Stomach (tissue), 9 donors: Measurements from ENCODE around the gene PWWP2B. TPM values are rescaled to one million over a fixed set of nuclear protein-coding genes. Genes with fewer than 3 reads are reported as not detected.

Source experiments
- DNase-seq, 2 donors: peaks; one replicate each; pipeline versions ENCODE4 v3.0.0 to v3.0.0-alpha.2; 2013 to 2019
- H3K27ac ChIP-seq, 5 donors: fragments of 200-600 bp in 4 of 5; sonication (generic) in 4 of 5; one replicate each; pipeline ENCODE4 v1.5.1; 2013 to 2019; ENCODE audit warnings: mild to moderate bottlenecking in 1 of 5, moderate library complexity in 1 of 5
- H3K27me3 ChIP-seq, 3 donors: fragments of 200-600 bp; sonication (generic); one replicate each; pipeline ENCODE4 v1.5.1; 2017 to 2019; ENCODE audit warnings: mixed run types in 1 of 3
- H3K36me3 ChIP-seq, 4 donors: fragments of 200-600 bp; sonication (generic); 1 replicate in 3 of 4; 2 replicates in 1 of 4; pipeline ENCODE4 v1.5.1; 2016 to 2019
- H3K4me1 ChIP-seq, 4 donors: fragments of 200-600 bp; sonication (generic); one replicate each; pipeline ENCODE4 v1.5.1; 2016 to 2019
- H3K4me3 ChIP-seq, 4 donors: fragments of 200-600 bp; sonication (generic) in 3 of 4; one replicate each; pipeline ENCODE4 v1.5.1; 2016 to 2019; ENCODE audit warnings: mild to moderate bottlenecking in 1 of 4
- H3K9me3 ChIP-seq, 4 donors: fragments of 200-600 bp; sonication (generic); one replicate each; pipeline ENCODE4 v1.5.1; 2016 to 2019
- CTCF ChIP-seq, 7 experiments: fragments of 450-650 bp in 4 of 7; fragments of 200-600 bp in 3 of 7; sonication (generic) in 3 of 7; IDR thresholded peaks; one replicate each; pipeline ENCODE4 v1.5.1; 2016 to 2019; ENCODE audit warnings: antibody characterized with exemption in 7 of 7, control low read depth in 2 of 7, mild to moderate bottlenecking in 1 of 7
- EP300 ChIP-seq: sonication (generic); formaldehyde crosslinking; IDR thresholded peaks from one replicate; pipeline ENCODE4 v1.6.1; 2017; ENCODE audit warnings: antibody characterized with exemption
- POLR2A ChIP-seq, 4 donors: fragments of 450-650 bp; IDR thresholded peaks; one replicate each; pipeline ENCODE4 v1.6.1; 2016; ENCODE audit warnings: antibody characterized with exemption in 4 of 4, control low read depth in 2 of 4, mild to moderate bottlenecking in 1 of 4, moderate library complexity in 1 of 4
- POLR2AphosphoS5 ChIP-seq, 3 donors: sonication (generic); formaldehyde crosslinking; IDR thresholded peaks; one replicate each; pipeline ENCODE4 v1.6.1; 2016; ENCODE audit warnings: antibody characterized with exemption in 3 of 3
- WGBS, 5 donors: extraction: QIAGEN DNeasy Blood & Tissue Kit in 3 of 5; methylation state at CpG; one replicate each; pipeline versions ENCODE4 v1.1.5 to v1.1.7; 2013 to 2018; 5-methylcytosine and 5-hydroxymethylcytosine counted together
- intact Hi-C: fragments of 100-400 bp; cut with DNase I; formaldehyde crosslinking; loops from one replicate; pipeline ENCODE4 v1.15.1; 2023; ENCODE audit warnings: low total_unique reads
- polyA plus RNA-seq, 3 donors: library from polyadenylated mRNA; stranded (reverse); fragments of 200-250 nt; gene quantifications; one replicate each; pipeline ENCODE4 v1.2.3, GENCODE V29; 2013
- total RNA-seq, 5 donors: library from RNA; depleted of rRNA; stranded (reverse); fragments of >200 nt; gene quantifications; one replicate each; pipeline versions ENCODE4 v1.1.0 to v1.2.3, GENCODE V29; 2014 to 2016
- donor health status: healthy with polysubstance abuse.
- donor health status: Bipolar disorder and iron deficiency.
- donor health status: healthy.

PWWP2B gene
- total and polyA plus RNA-seq, 8 donors: 8.5 to 167 (median 22.8) TPM

- peak in 3 of 7 experiments; percentile 24 to 61 (median 36) for TF ChIP-seq CTCF (IDR thresholded peaks at IDR 0.05)
- no peak for TF ChIP-seq EP300
- intact Hi-C loops: no loop called here
- 0 to 2% (median 0%) methylated on average over 2 to 78 of the region's 80 CpGs for WGBS, 5 donors
- Histone ChIP-seq H3K27me3 (no peaks in the 10 kb centered on the region), H3K36me3 (no peaks in the 10 kb centered on the region), H3K4me1 (peaks cover 53 to 59% (median 56%) of the 10 kb centered on the region in 4 donors), H3K27ac (peak overlapping the region; percentile 94 to 99 (median 98)), H3K4me3 (peak overlapping the region; percentile 70 to 97 (median 82)), H3K9me3 (no peaks in the 10 kb centered on the region)
- DNase-seq: peak; percentile 75 to 91
These were observed 435 bp upstream of the PWWP2B start for GRCh38 chr10:132396494-132397035.

- Histone ChIP-seq H3K27ac (peak overlapping the region; percentile 96 to 99 (median 98)), H3K36me3 (no peaks in the 10 kb centered on the region), H3K4me1 (peaks cover 66 to 72% (median 69%) of the 10 kb centered on the region in 4 donors), H3K27me3 (no peaks in the 10 kb centered on the region), H3K4me3 (peak overlapping the region; percentile 70 to 97 (median 82)), H3K9me3 (no peaks in the 10 kb centered on the region)
- TF ChIP-seq POLR2A (IDR thresholded peaks at IDR 0.05): no peak
- TF ChIP-seq CTCF (IDR thresholded peaks at IDR 0.05): no peak
- TF ChIP-seq EP300: no peak
- peak in 1 of 3 donors; percentile 44 for TF ChIP-seq POLR2AphosphoS5 (IDR thresholded peaks at IDR 0.05)
- DNase-seq: peak; percentile 68 to 77
- WGBS, 5 donors: 8 to 20% (median 17%) methylated on average over 31 to 40 of the region's 40 CpGs
- intact Hi-C loops: no loop called here
These were observed 918 bp downstream of the PWWP2B start for GRCh38 chr10:132397671-132398565.

GRCh38 chr10:132398566-132398991 lies 1.6 kb downstream of the PWWP2B start:
- H3K27ac ChIP-seq: peak overlapping the region; percentile 96 to 99 (median 98)
- intact Hi-C loops: no loop called here
- 30 to 81% (median 56%) methylated on average over 10 to 13 of the region's 13 CpGs for WGBS, 5 donors
- no peaks in the 10 kb centered on the region for H3K36me3 ChIP-seq
- H3K4me3 ChIP-seq: peak overlapping the region; percentile 70 to 97 (median 82)
- no peaks in the 10 kb centered on the region for H3K9me3 ChIP-seq
- peak in 1 of 2 donors; percentile 57 for DNase-seq
- peaks cover 71 to 77% (median 75%) of the 10 kb centered on the region in 4 donors for H3K4me1 ChIP-seq
- TF ChIP-seq CTCF (IDR thresholded peaks at IDR 0.05): no peak
- no peak for TF ChIP-seq EP300
- no peak for TF ChIP-seq POLR2A (IDR thresholded peaks at IDR 0.05)
- no peak for TF ChIP-seq POLR2AphosphoS5 (IDR thresholded peaks at IDR 0.05)
- H3K27me3 ChIP-seq: no peaks in the 10 kb centered on the region

GRCh38 chr10:132399117-132400035 lies 2.4 kb downstream of the PWWP2B start:
- Histone ChIP-seq H3K36me3 (peaks cover 0 to 4% (median under 1%) of the 10 kb centered on the region in 4 donors), H3K4me3 (peak overlapping the region in 3 of 4 donors; percentile 70 to 97 (median 73)), H3K27me3 (no peaks in the 10 kb centered on the region), H3K9me3 (no peaks in the 10 kb centered on the region), H3K27ac (peak overlapping the region; percentile 96 to 99 (median 98)), H3K4me1 (peaks cover 79 to 85% (median 82%) of the 10 kb centered on the region in 4 donors)
- 53 to 74% (median 65%) methylated on average over 18 to 27 of the region's 27 CpGs for WGBS, 5 donors
- intact Hi-C loops: no loop called here
- TF ChIP-seq EP300 (no peak), POLR2AphosphoS5 (IDR thresholded peaks at IDR 0.05) (peak in 2 of 3 donors; percentile 40 to 67)
- peak; percentile 72 to 75 for DNase-seq
